Measurements from ENCODE around the gene KRTAP3-3. TPM values are rescaled to one million over a fixed set of nuclear protein-coding genes. Genes with fewer than 3 reads are reported as not detected.

Gene KRTAP3-3
- total RNA-seq, 1 donor from 2014 or later, result not detected

GRCh38 chr17:40967582-40967981 lies 26.4 kb downstream of the KRTAP3-3 start:
- intact Hi-C loops (cut with DNase I), result no loop called here
- ATAC-seq, result no peak
- DNase-seq (ENCODE audit: low spot score), result no peak

- ATAC-seq, result no peak
- no peak for DNase-seq (ENCODE audit: low spot score)
- intact Hi-C loops (cut with DNase I), result no loop called here
Observed at GRCh38 chr17:40966848-40967247, 27.1 kb downstream of the KRTAP3-3 start, which contains the start of gene KRT39. TSS of gene KRT39 (minus strand) at chr17:40966948. CDS start at chr17:40966856, 92 bp downstream.

- intact Hi-C loops (cut with DNase I), result no loop called here
- ATAC-seq (no peak), DNase-seq (ENCODE audit: low spot score) (no peak)
Observed at GRCh38 chr17:40963838-40964237, 30.1 kb downstream of the KRTAP3-3 start.

GRCh38 chr17:40962059-40962561 lies 31.9 kb downstream of the KRTAP3-3 start:
- intact Hi-C loops (cut with DNase I), result no loop called here
- DNase-seq (ENCODE audit: low spot score) (no peak), ATAC-seq (no peak)

GRCh38 chr17:40961591-40961990 lies 32.4 kb downstream of the KRTAP3-3 start:
- intact Hi-C loops (cut with DNase I), result no loop called here
- no peak for ATAC-seq
- no peak for DNase-seq (ENCODE audit: low spot score)

GRCh38 chr17:40960144-40960543 lies 33.8 kb downstream of the KRTAP3-3 start:
- ATAC-seq (no peak), DNase-seq (ENCODE audit: low spot score) (no peak)
- intact Hi-C loops (cut with DNase I), result no loop called here

GRCh38 chr17:40958086-40958953 lies 35.6 kb downstream of the KRTAP3-3 start:
- DNase-seq (ENCODE audit: low spot score) (no peak), ATAC-seq (no peak)
- intact Hi-C loops (cut with DNase I), result no loop called here

GRCh38 chr17:40956401-40957254 lies 37.3 kb downstream of the KRTAP3-3 start:
- no peak for DNase-seq (ENCODE audit: low spot score)
- ATAC-seq, result no peak
- intact Hi-C loops (cut with DNase I), result no loop called here

GRCh38 chr17:40953881-40954280 lies 40.1 kb downstream of the KRTAP3-3 start:
- no peak for ATAC-seq
- intact Hi-C loops (cut with DNase I), result no loop called here
- no peak for DNase-seq (ENCODE audit: low spot score)

GRCh38 chr17:40952661-40953060 lies 41.3 kb downstream of the KRTAP3-3 start:
- intact Hi-C loops (cut with DNase I), result no loop called here
- no peak for ATAC-seq
- DNase-seq (ENCODE audit: low spot score), result no peak

GRCh38 chr17:40952154-40952553 lies 41.8 kb downstream of the KRTAP3-3 start:
- no peak for ATAC-seq
- intact Hi-C loops (cut with DNase I), result no loop called here

GRCh38 chr17:40951011-40951622 lies 42.8 kb downstream of the KRTAP3-3 start:
- ATAC-seq (no peak), DNase-seq (ENCODE audit: low spot score) (no peak)
- intact Hi-C loops (cut with DNase I), result no loop called here

More at GRCh38 chr17:40952154-40952553, 41.8 kb downstream of the KRTAP3-3 start:
- DNase-seq (ENCODE audit: low spot score), result no peak

GRCh38 chr17:40950176-40950575 lies 43.8 kb downstream of the KRTAP3-3 start:
- intact Hi-C loops (cut with DNase I), result no loop called here
- no peak for ATAC-seq
- DNase-seq (ENCODE audit: low spot score), result no peak

GRCh38 chr17:40949418-40949817 lies 44.5 kb downstream of the KRTAP3-3 start:
- ATAC-seq, result peak; percentile 55
- DNase-seq (ENCODE audit: low spot score), result no peak
- intact Hi-C loops (cut with DNase I), result no loop called here

GRCh38 chr17:40947929-40948328 lies 46.0 kb downstream of the KRTAP3-3 start:
- ATAC-seq, result no peak
- intact Hi-C loops (cut with DNase I), result no loop called here
- DNase-seq (ENCODE audit: low spot score), result no peak

GRCh38 chr17:40945414-40945813 lies 48.5 kb downstream of the KRTAP3-3 start:
- intact Hi-C loops (cut with DNase I), result no loop called here
- DNase-seq (ENCODE audit: low spot score) (no peak), ATAC-seq (no peak)

- intact Hi-C loops (cut with DNase I), result no loop called here
- DNase-seq (ENCODE audit: low spot score) (no peak), ATAC-seq (no peak)
Observed at GRCh38 chr17:40944531-40944930, 49.4 kb downstream of the KRTAP3-3 start.
